Putamen (tissue), 1 donor: ENCODE measurements around the gene NFIA.

ENCODE experiments used
- DNase-seq: peaks from one replicate; pipeline ENCODE4 v3.0.0-alpha.2; 2016; ENCODE audit warnings: low spot score

Gene NFIA

GRCh38 chr1:61183471-61184039 is 101.2 kb downstream of the NFIA start:
- DNase-seq, result peak; percentile 74

- peak; percentile 95 for DNase-seq
Measured at GRCh38 chr1:61184040-61184713, 101.8 kb downstream of the NFIA start.

- no peak for DNase-seq
Measured at GRCh38 chr1:61184714-61185106, 102.3 kb downstream of the NFIA start.

GRCh38 chr1:61186753-61187152 is 104.4 kb downstream of the NFIA start:
- DNase-seq, result no peak

GRCh38 chr1:61187352-61188086 is 105.2 kb downstream of the NFIA start:
- DNase-seq, result no peak

- no peak for DNase-seq
Measured at GRCh38 chr1:61190153-61190552, 107.8 kb downstream of the NFIA start.

GRCh38 chr1:61190618-61191432 is 108.5 kb downstream of the NFIA start:
- peak; percentile 52 for DNase-seq

- DNase-seq, result no peak
Measured at GRCh38 chr1:61191433-61191720, 109.0 kb downstream of the NFIA start.

- no peak for DNase-seq
Measured at GRCh38 chr1:61192663-61193330, 110.4 kb downstream of the NFIA start.

- no peak for DNase-seq
Measured at GRCh38 chr1:61193808-61194207, 111.4 kb downstream of the NFIA start.

GRCh38 chr1:61198554-61198953 is 116.2 kb downstream of the NFIA start:
- DNase-seq, result no peak

- no peak for DNase-seq
Measured at GRCh38 chr1:61201035-61201434, 118.7 kb downstream of the NFIA start.

GRCh38 chr1:61202854-61203598 is 120.7 kb downstream of the NFIA start:
- no peak for DNase-seq

GRCh38 chr1:61204528-61204927 is 122.2 kb downstream of the NFIA start:
- DNase-seq, result no peak

GRCh38 chr1:61207416-61207815 is 125.1 kb downstream of the NFIA start:
- DNase-seq, result no peak

- DNase-seq, result no peak
Measured at GRCh38 chr1:61208172-61208571, 125.8 kb downstream of the NFIA start.

- no peak for DNase-seq
Measured at GRCh38 chr1:61208831-61209230, 126.5 kb downstream of the NFIA start.

GRCh38 chr1:61210435-61211154 is 128.2 kb downstream of the NFIA start:
- no peak for DNase-seq

- DNase-seq, result no peak
Measured at GRCh38 chr1:61213245-61214011, 131.1 kb downstream of the NFIA start.

GRCh38 chr1:61215119-61215518 is 132.8 kb downstream of the NFIA start:
- DNase-seq, result no peak
